Right cardiac atrium (tissue), 5 donors: ENCODE results near the gene UGT2A1. TPM values are rescaled to one million over a fixed set of nuclear protein-coding genes. Genes with fewer than 3 reads are reported as not detected.

Experiments
- ATAC-seq, 2 donors: fragments of 200-7000 bp; cut with Tn5 transposase; one replicate each; pipeline versions ENCODE4 v1.8.0 to v1.9.1; 2020; ENCODE audit warnings: moderate library complexity in 2 of 2, mild to moderate bottlenecking in 1 of 2
- DNase-seq, 3 donors: peaks; one replicate each; pipeline ENCODE4 v3.0.0-alpha.2; 2020
- H3K27ac ChIP-seq: one replicate; pipeline ENCODE4 v1.5.1; 2013; ENCODE audit warnings: mild to moderate bottlenecking, low read length, control low read depth, moderate library complexity
- H3K27me3 ChIP-seq: one replicate; pipeline ENCODE4 v1.6.1; 2013; ENCODE audit not compliant: control insufficient read depth, insufficient read depth
- H3K4me1 ChIP-seq: one replicate; pipeline ENCODE4 v1.6.1; 2013; ENCODE audit warnings: low read length; ENCODE audit not compliant: control insufficient read depth, insufficient read depth
- H3K4me3 ChIP-seq: one replicate; pipeline ENCODE4 v1.5.1; 2013; ENCODE audit warnings: low read length, control low read depth
- H3K9me3 ChIP-seq: one replicate; pipeline ENCODE4 v1.6.1; 2013; ENCODE audit warnings: low read length; ENCODE audit not compliant: control insufficient read depth
- WGBS: extraction: QIAGEN DNeasy Blood & Tissue Kit; methylation state at CpG from one replicate; pipeline ENCODE4 v1.1.7; 2013; 5-methylcytosine and 5-hydroxymethylcytosine counted together
- intact Hi-C, 4 donors: fragments of 100-400 bp; cut with DNase I; formaldehyde crosslinking; loops; one replicate each; pipeline versions ENCODE4 v1.11.0 to v1.14.0; 2022 to 2023
- polyA plus RNA-seq: library from polyadenylated mRNA; stranded (reverse); fragments of 200-250 nt; gene quantifications from one replicate; pipeline ENCODE4 v1.2.3, GENCODE V29; 2013
- total RNA-seq, 4 donors: library from RNA; stranded (reverse); fragmentation: NEBNext Ultra II Directional; extraction: Animal tissue kit (Norgen Biotek cat#: 25700); gene quantifications; one replicate each; pipeline ENCODE4 v1.2.1, GENCODE V29; 2021
- donor health status: healthy with polysubstance abuse.
- donor health status: DM: no; HTN: yes; CAD: no.
- donor health status: DM: no; HTN: no; CAD: no.
- donor health status: DM: no; HTN: yes; CAD: no; lungs with severe emphysema.
- donor health status: DM: yes; HTN: yes; CAD: no.

UGT2A1 gene
- total and polyA plus RNA-seq, 5 donors: not detected

DNA sequence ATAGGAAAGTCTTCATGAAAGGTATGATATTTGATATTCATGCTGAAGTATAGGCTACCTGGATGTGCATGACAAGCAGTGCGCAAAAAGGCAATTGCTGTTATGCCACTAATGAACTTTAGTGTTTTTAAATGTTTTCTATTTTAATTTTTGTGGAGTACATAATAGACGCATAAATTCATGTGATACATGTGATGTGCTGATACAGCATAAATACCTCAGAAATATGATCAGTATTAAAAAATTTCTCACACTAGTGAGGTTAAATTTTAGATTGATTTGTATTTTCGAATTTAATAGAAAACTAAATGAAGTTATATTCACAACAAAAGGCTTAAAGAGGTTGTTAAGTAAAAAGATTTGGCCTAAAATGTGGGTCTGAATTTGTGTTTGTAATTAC, 2.2 kb downstream of the UGT2A1 start:
- Histone ChIP-seq H3K27me3 (no peaks in the 10 kb centered on the region), H3K4me3 (no peak overlapping the region), H3K27ac (no peak overlapping the region), H3K4me1 (no peaks in the 10 kb centered on the region), H3K9me3 (no peaks in the 10 kb centered on the region)
- DNase-seq (no peak), ATAC-seq (no peak)
- 52% methylated on average over 3 of the region's 3 CpGs for WGBS
- intact Hi-C loops: no loop called here

DNA sequence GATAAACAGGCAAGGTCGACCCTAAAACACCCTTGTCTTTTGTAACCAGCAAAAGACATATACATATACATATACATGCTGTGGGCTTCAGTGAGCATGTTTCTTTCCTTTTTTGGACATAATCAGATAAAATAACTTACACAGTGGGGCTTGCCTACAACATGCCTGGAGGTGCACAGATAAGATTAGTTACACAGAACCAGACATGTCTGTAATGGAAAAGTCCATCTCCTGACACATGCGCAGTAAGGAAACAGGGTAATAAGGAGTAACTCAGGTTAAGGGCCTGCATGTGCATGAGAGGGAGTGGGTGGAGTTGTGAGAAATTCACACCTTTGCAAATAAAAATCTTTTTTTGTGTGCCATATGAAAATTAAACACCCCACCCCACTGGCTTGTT, 3.4 kb downstream of the UGT2A1 start:
- no peak for DNase-seq
- 62% methylated on average over 2 of the region's 2 CpGs for WGBS
- Histone ChIP-seq H3K27me3 (no peaks in the 10 kb centered on the region), H3K4me3 (no peak overlapping the region), H3K4me1 (no peaks in the 10 kb centered on the region), H3K9me3 (no peaks in the 10 kb centered on the region), H3K27ac (no peak overlapping the region)
- no peak for ATAC-seq
- intact Hi-C loops: no loop called here

DNA sequence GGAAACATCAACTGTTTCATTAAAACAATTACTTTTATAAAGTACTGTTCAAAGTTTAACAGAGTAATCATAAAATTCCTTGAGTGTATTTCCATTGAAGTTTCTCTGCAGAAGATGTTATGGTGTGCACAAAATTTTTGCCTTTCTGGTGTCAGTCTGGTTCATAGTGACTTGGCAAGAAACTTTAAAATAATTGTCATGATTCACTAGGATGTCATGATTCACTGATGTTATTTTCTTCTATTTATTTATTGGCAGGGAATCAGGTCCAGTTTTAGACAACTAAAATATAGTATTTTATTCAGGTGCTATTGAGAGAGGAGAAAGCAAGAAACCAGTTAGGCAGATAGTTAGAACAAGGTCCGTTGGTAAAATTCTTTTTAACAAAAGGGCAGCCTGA, 3.8 kb downstream of the UGT2A1 start:
- no peaks in the 10 kb centered on the region for H3K27me3 ChIP-seq
- no peak overlapping the region for H3K27ac ChIP-seq
- DNase-seq (no peak), ATAC-seq (no peak)
- intact Hi-C loops: no loop called here
- no peaks in the 10 kb centered on the region for H3K9me3 ChIP-seq
- no peaks in the 10 kb centered on the region for H3K4me1 ChIP-seq
- no peak overlapping the region for H3K4me3 ChIP-seq
- WGBS: 32% methylated on average over 1 of the region's 1 CpG

DNA sequence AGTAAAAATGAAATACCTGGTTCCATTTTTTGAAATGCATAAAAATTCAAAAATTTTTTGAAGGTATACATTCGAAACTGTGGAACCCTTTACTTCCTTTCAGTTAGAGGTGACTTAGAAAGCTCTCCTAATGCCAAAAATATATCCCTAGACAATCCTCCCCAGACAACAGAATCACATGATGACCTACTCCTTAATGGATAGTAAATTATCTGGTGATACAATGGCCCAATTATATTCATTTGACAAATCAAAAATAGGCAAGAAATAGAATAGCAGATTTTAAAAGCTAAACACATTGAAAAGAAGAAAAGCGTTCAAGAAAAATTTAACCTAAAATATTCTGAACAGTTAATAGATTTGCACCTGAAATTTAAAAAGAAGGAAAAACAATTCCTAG, 10.1 kb downstream of the UGT2A1 start:
- 66% methylated on average over 2 of the region's 2 CpGs for WGBS
- Histone ChIP-seq H3K9me3 (no peaks in the 10 kb centered on the region), H3K27ac (no peak overlapping the region), H3K4me3 (no peak overlapping the region), H3K27me3 (no peaks in the 10 kb centered on the region), H3K4me1 (no peaks in the 10 kb centered on the region)
- ATAC-seq (no peak), DNase-seq (no peak)
- intact Hi-C loops: no loop called here

DNA sequence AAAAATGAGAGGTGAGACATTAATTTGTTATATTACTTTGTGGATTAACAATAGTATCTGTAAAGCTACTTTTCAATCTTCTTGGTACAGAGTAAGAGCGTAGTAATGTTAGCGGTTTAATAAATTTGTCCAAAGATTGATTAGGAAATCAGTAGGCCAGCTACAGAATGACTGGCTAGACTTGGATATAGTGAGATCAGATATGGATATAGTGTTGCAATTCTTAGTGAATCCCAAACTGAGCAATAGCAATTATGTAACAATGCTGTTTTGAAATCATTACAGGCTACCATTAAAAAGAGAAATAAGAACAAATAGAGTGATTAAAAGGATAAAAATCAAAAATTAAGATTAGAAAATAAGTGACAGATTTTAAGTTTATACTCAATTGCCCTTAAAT, 12.8 kb downstream of the UGT2A1 start:
- H3K27ac ChIP-seq: no peak overlapping the region
- H3K4me1 ChIP-seq: no peaks in the 10 kb centered on the region
- WGBS: 66% methylated on average over 2 of the region's 2 CpGs
- ATAC-seq (no peak), DNase-seq (no peak)
- H3K4me3 ChIP-seq: no peak overlapping the region
- intact Hi-C loops: no loop called here
- H3K27me3 ChIP-seq: no peaks in the 10 kb centered on the region
- H3K9me3 ChIP-seq: no peaks in the 10 kb centered on the region

GRCh38 chr4:69639542-69639941, 13.5 kb downstream of the UGT2A1 start, which contains the start of gene UGT2A2:
TSS of gene UGT2A2 (minus strand) at chr4:69639642. CDS start at chr4:69639640, 2 bp downstream.
- WGBS: 88% methylated on average over 3 of the region's 3 CpGs
- Histone ChIP-seq H3K9me3 (no peaks in the 10 kb centered on the region), H3K27me3 (no peaks in the 10 kb centered on the region), H3K4me1 (no peaks in the 10 kb centered on the region), H3K4me3 (no peak within 1 kb of the TSS), H3K27ac (no peak within 1 kb of the TSS)
- ATAC-seq (no peak), DNase-seq (no peak)
- intact Hi-C loops: no loop called here

GRCh38 chr4:69617083-69617694, 35.9 kb downstream of the UGT2A1 start:
- Histone ChIP-seq H3K4me3 (no peak overlapping the region), H3K27ac (no peak overlapping the region), H3K9me3 (no peaks in the 10 kb centered on the region), H3K27me3 (no peaks in the 10 kb centered on the region), H3K4me1 (no peaks in the 10 kb centered on the region)
- no peak for DNase-seq
- intact Hi-C loops: loop anchor here in 1 of 4 donors (5.0 kb wide), 1 partner anchor 295 kb away; no protein-coding TSS in a partner anchor
- WGBS: 73% methylated on average over 6 of the region's 6 CpGs
- no peak for ATAC-seq

- H3K27me3 ChIP-seq: no peaks in the 10 kb centered on the region
- 30% methylated on average over 1 of the region's 1 CpG for WGBS
- no peak for DNase-seq
- H3K4me1 ChIP-seq: no peaks in the 10 kb centered on the region
- H3K9me3 ChIP-seq: no peaks in the 10 kb centered on the region
- H3K27ac ChIP-seq: no peak overlapping the region
- intact Hi-C loops: no loop called here
- ATAC-seq: no peak
- no peak overlapping the region for H3K4me3 ChIP-seq
Measured at GRCh38 chr4:69610484-69610883, 42.6 kb downstream of the UGT2A1 start.

- no peak overlapping the region for H3K4me3 ChIP-seq
- H3K27ac ChIP-seq: no peak overlapping the region
- 53% methylated on average over 4 of the region's 4 CpGs for WGBS
- intact Hi-C loops: no loop called here
- DNase-seq (no peak), ATAC-seq (no peak)
- H3K27me3 ChIP-seq: no peaks in the 10 kb centered on the region
- no peaks in the 10 kb centered on the region for H3K9me3 ChIP-seq
- peaks cover 2% of the 10 kb centered on the region for H3K4me1 ChIP-seq
Measured at GRCh38 chr4:69601065-69601464, 52.0 kb downstream of the UGT2A1 start.

GRCh38 chr4:69600013-69600412, 53.0 kb downstream of the UGT2A1 start:
- peaks cover 2% of the 10 kb centered on the region for H3K4me1 ChIP-seq
- WGBS: 76% methylated on average over 2 of the region's 2 CpGs
- intact Hi-C loops: no loop called here

DNA sequence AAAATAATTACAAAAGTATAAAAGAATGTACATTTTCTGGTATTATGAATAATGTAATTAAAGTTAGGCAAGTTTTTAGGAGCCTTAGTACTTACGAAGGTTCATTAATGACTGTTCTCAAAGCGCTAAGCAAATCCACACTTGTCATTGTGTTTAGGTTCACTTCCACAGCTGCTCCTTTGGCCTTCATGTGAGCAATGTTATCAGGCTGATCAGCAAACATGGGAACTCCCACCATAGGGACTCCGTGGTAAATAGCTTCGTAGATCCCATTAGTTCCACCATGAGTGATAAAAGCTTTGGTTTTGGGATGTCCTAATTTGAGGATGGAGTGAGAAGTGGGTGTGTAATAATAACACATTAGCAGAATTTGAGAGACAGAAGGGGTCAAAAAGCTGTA, 58.7 kb downstream of the UGT2A1 start:
- DNase-seq: no peak
- intact Hi-C loops: no loop called here
- H3K4me3 ChIP-seq: no peak overlapping the region
- H3K27ac ChIP-seq: no peak overlapping the region
- WGBS: 58% methylated on average over 4 of the region's 4 CpGs
- H3K27me3 ChIP-seq: no peaks in the 10 kb centered on the region
- no peaks in the 10 kb centered on the region for H3K9me3 ChIP-seq
- no peak for ATAC-seq
- H3K4me1 ChIP-seq: no peaks in the 10 kb centered on the region

More at GRCh38 chr4:69600013-69600412, 53.0 kb downstream of the UGT2A1 start:
- DNase-seq (no peak), ATAC-seq (no peak)
- H3K27me3 ChIP-seq: no peaks in the 10 kb centered on the region
- H3K9me3 ChIP-seq: no peaks in the 10 kb centered on the region
- no peak overlapping the region for H3K27ac ChIP-seq
- H3K4me3 ChIP-seq: no peak overlapping the region

GRCh38 chr4:69591364-69591763, 61.7 kb downstream of the UGT2A1 start:
- Histone ChIP-seq H3K4me3 (no peak overlapping the region), H3K27me3 (no peaks in the 10 kb centered on the region), H3K9me3 (no peaks in the 10 kb centered on the region), H3K27ac (no peak overlapping the region), H3K4me1 (no peaks in the 10 kb centered on the region)
- intact Hi-C loops: no loop called here
- WGBS: 23% methylated on average over 1 of the region's 1 CpG
- no peak for ATAC-seq
- no peak for DNase-seq
